ENCODE data around the gene ZNF138.

DNA sequence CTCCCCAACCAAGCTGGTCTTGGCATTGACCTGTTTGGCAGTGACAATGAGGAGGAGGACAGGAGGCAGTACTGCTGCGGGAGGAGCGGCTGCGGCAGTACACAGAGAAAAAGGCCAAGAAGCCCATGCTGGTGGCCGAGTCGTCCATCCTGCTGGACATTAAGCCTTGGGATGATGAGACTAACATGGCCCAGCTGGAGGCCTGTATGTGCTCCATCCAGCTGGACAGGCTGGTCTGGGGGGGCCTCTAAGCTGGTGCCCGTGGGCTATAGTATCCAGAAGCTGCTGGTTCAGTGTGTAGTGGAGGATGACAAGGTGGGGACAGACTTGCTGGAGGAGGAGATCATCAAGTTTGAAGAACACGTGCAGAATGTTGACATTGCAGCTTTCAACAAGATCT lies 69.7 kb downstream of the ZNF138 start:
- TF ChIP-seq POLR2A (IDR thresholded peaks at IDR 0.05; ENCODE audit: low read depth, low read length) (no peak), PAX5 (IDR thresholded peaks at IDR 0.05; ENCODE audit: insufficient read depth, low read length, severe bottlenecking) (no peak)

Data from GM12891 (cell line).